Transverse colon (tissue), 4 donors: ENCODE measurements around the gene NOL9. TPM values are rescaled to one million over a fixed set of nuclear protein-coding genes. Genes with fewer than 3 reads are reported as not detected.

Experiments used
- DNase-seq: peaks from one replicate; pipeline ENCODE4 v3.0.0-alpha.2; 2019
- H3K27ac ChIP-seq, 4 donors: fragments of 200-600 bp; sonication (generic); 2 replicates each; pipeline ENCODE4 v1.5.1; 2016 to 2018; ENCODE audit warnings: inconsistent platforms in 4 of 4
- H3K27me3 ChIP-seq: fragments of 200-600 bp; sonication (generic); 2 replicates; pipeline ENCODE4 v1.5.1; 2017; ENCODE audit warnings: inconsistent platforms
- H3K36me3 ChIP-seq, 4 donors: fragments of 200-600 bp; sonication (generic); 2 replicates each; pipeline ENCODE4 v1.5.1; 2017 to 2019; ENCODE audit warnings: inconsistent platforms in 4 of 4
- H3K4me1 ChIP-seq, 4 donors: fragments of 200-600 bp; sonication (generic); 2 replicates each; pipeline ENCODE4 v1.5.1; 2017 to 2020; ENCODE audit warnings: inconsistent platforms in 4 of 4
- H3K4me3 ChIP-seq, 4 donors: fragments of 200-600 bp; sonication (generic); 1 replicate in 1 of 4; 2 replicates in 3 of 4; pipeline versions ENCODE4 v1.5.1 to v1.6.1; 2017 to 2019; ENCODE audit warnings: inconsistent platforms in 4 of 4
- H3K9me3 ChIP-seq, 2 donors: fragments of 200-600 bp; sonication (generic); 2 replicates each; pipeline ENCODE4 v1.5.1; 2017 to 2019; ENCODE audit warnings: inconsistent platforms in 2 of 2
- EP300 ChIP-seq: sonication (generic); formaldehyde crosslinking; IDR thresholded peaks from one replicate; pipeline ENCODE4 v1.6.1; 2017; ENCODE audit warnings: antibody characterized with exemption, low read depth
- POLR2A ChIP-seq: fragments of 450-650 bp; IDR thresholded peaks from one replicate; pipeline ENCODE4 v1.6.1; 2016; ENCODE audit warnings: antibody characterized with exemption, mild to moderate bottlenecking, moderate library complexity
- POLR2AphosphoS5 ChIP-seq, 3 donors: sonication (generic); formaldehyde crosslinking; IDR thresholded peaks; one replicate each; pipeline ENCODE4 v1.6.1; 2016; ENCODE audit warnings: antibody characterized with exemption in 3 of 3
- WGBS, 2 donors: methylation state at CpG; one replicate each; pipeline ENCODE4 v1.1.5; 2018; ENCODE audit warnings: low coverage in 1 of 2; 5-methylcytosine and 5-hydroxymethylcytosine counted together
- in situ Hi-C, 4 donors: fragments of 200-750 bp; cut with MboI; loops; one replicate each; pipeline versions ENCODE4 v1.15.0 to v1.15.1; 2017; ENCODE audit warnings: low sequenced_read_pairs in 3 of 4, low pct_ligation_motif_present in 1 of 4, low pct_unique_long_range_greater_than_20kb in 1 of 4
- intact Hi-C: fragments of 100-400 bp; cut with DNase I; formaldehyde crosslinking; loops from one replicate; pipeline ENCODE4 v1.15.1; 2023; ENCODE audit warnings: low total_unique reads
- total RNA-seq, 4 donors: library from RNA; depleted of rRNA; stranded (reverse); fragments of >200 nt; gene quantifications; one replicate each; pipeline ENCODE4 v1.1.0, GENCODE V29; 2016
- TF ChIP-seq, protein P1 (sequence below), 5 experiments: fragments of 200-600 bp in 3 of 5; fragments of 450-650 bp in 2 of 5; sonication (generic) in 3 of 5; IDR thresholded peaks; 1 replicate in 2 of 5; 2 replicates in 3 of 5; pipeline ENCODE4 v1.5.1; 2016 to 2017; ENCODE audit warnings: antibody characterized with exemption in 5 of 5, inconsistent platforms in 3 of 5, mild to moderate bottlenecking in 2 of 5, moderate library complexity in 1 of 5

NOL9 gene
- total RNA-seq, 4 donors from 2014 or later, result 8.0 to 30.0 (median 13.8) TPM

DNA sequence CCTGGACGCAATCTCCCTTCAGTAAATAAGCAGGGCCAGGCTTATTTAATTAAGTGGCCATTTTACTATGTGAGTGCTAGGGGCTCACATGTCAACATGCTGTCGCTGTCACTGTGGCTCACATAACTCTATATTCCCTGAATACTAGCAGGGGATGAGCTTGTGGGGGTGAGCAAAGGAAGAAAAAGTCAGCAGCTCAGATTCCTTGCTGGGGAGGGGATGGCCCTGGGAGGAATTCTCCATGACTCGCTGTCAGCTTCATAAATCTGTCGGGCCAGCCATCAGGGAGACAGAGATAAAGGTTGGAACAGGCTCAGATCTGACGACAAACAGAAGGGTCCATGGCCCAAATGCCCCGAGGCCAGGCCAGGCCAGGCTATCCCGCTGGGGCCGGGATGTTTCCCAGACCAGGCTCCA lies 36.9 kb downstream of the NOL9 start:
- peaks cover 0 to 8% (median 0%) of the 10 kb centered on the region in 4 donors for H3K4me1 ChIP-seq
- H3K27ac ChIP-seq, result no peak overlapping the region
- no peaks in the 10 kb centered on the region for H3K9me3 ChIP-seq
- intact Hi-C loops, result no loop called here
- no peak for DNase-seq
- TF ChIP-seq, protein P1, sequence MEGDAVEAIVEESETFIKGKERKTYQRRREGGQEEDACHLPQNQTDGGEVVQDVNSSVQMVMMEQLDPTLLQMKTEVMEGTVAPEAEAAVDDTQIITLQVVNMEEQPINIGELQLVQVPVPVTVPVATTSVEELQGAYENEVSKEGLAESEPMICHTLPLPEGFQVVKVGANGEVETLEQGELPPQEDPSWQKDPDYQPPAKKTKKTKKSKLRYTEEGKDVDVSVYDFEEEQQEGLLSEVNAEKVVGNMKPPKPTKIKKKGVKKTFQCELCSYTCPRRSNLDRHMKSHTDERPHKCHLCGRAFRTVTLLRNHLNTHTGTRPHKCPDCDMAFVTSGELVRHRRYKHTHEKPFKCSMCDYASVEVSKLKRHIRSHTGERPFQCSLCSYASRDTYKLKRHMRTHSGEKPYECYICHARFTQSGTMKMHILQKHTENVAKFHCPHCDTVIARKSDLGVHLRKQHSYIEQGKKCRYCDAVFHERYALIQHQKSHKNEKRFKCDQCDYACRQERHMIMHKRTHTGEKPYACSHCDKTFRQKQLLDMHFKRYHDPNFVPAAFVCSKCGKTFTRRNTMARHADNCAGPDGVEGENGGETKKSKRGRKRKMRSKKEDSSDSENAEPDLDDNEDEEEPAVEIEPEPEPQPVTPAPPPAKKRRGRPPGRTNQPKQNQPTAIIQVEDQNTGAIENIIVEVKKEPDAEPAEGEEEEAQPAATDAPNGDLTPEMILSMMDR (IDR thresholded peaks at IDR 0.05), result no peak
- TF ChIP-seq POLR2AphosphoS5 (IDR thresholded peaks at IDR 0.05) (no peak), POLR2A (no peak), EP300 (no peak)
- no peak overlapping the region for H3K4me3 ChIP-seq
- H3K27me3 ChIP-seq, result no peaks in the 10 kb centered on the region
- 58 to 80% methylated on average over 2 to 8 of the region's 8 CpGs for WGBS, 2 donors
- H3K36me3 ChIP-seq, result no peaks in the 10 kb centered on the region
- in situ Hi-C loops, result no loop called here

DNA sequence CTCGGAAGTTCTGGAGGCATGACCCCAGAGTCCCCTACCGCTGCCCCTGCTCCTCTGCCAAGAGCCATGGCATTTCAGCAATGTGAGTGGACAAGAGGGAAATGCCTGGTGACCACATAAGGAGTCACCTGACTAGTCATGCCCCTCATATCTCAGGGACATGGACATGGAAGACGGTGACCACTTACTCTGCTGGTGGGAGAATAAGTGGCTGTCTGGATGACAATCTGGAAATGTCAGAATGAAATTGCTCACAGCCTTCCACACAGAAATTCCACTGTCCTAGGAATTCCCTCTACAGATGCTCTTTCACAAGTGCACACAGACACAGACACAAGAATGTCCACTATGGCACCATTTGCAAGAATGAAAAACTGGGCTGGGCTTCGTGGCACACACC lies 38.5 kb downstream of the NOL9 start:
- no peaks in the 10 kb centered on the region for H3K36me3 ChIP-seq
- TF ChIP-seq EP300 (no peak), POLR2A (no peak), POLR2AphosphoS5 (IDR thresholded peaks at IDR 0.05) (no peak)
- TF ChIP-seq, protein P1 (IDR thresholded peaks at IDR 0.05), result no peak
- no peaks in the 10 kb centered on the region for H3K9me3 ChIP-seq
- 75 to 83% methylated on average over 2 to 4 of the region's 4 CpGs for WGBS, 2 donors
- in situ Hi-C loops, result no loop called here
- DNase-seq, result no peak
- no peaks in the 10 kb centered on the region for H3K27me3 ChIP-seq
- intact Hi-C loops, result no loop called here
- H3K27ac ChIP-seq, result no peak overlapping the region
- peaks cover 0 to 8% (median 0%) of the 10 kb centered on the region in 4 donors for H3K4me1 ChIP-seq
- no peak overlapping the region for H3K4me3 ChIP-seq

DNA sequence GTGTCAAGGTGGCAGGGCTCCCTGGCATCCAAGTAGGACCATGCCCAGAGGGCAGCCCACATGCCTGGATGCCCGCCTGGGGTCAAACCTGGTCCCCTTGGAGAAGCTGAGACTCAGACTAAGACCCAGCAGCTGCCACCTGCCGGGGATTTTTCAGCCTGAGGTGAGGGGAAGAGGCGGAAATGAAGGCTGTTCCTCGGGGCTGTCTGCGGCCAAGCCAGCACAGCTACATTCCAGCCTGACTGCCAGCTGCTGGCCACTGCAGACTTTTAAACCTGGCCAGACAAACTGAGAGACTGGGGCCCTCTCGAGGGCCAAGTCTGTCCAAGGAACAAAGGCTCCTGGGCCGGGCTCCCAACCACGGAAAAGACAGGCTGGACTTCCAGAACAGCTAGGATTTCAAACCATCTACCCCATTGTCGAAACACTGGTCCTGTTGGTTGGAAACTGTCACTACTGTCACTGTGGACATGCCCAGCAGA lies 41.0 kb downstream of the NOL9 start:
- no peak for DNase-seq
- TF ChIP-seq EP300, result no peak
- no peak for TF ChIP-seq POLR2A
- TF ChIP-seq POLR2AphosphoS5 (IDR thresholded peaks at IDR 0.05), result no peak
- TF ChIP-seq, protein P1 (IDR thresholded peaks at IDR 0.05), result no peak
- H3K27ac ChIP-seq, result no peak overlapping the region
- H3K4me1 ChIP-seq, result no peaks in the 10 kb centered on the region
- in situ Hi-C loops, result no loop called here
- H3K4me3 ChIP-seq, result no peak overlapping the region
- intact Hi-C loops, result no loop called here
- H3K9me3 ChIP-seq, result no peaks in the 10 kb centered on the region
- WGBS, 2 donors, result 86% methylated on average over 9 of the region's 9 CpGs; no CpG with 5 or more reads in 1 of the 2 donors
- no peaks in the 10 kb centered on the region for H3K27me3 ChIP-seq
- no peaks in the 10 kb centered on the region for H3K36me3 ChIP-seq

DNA sequence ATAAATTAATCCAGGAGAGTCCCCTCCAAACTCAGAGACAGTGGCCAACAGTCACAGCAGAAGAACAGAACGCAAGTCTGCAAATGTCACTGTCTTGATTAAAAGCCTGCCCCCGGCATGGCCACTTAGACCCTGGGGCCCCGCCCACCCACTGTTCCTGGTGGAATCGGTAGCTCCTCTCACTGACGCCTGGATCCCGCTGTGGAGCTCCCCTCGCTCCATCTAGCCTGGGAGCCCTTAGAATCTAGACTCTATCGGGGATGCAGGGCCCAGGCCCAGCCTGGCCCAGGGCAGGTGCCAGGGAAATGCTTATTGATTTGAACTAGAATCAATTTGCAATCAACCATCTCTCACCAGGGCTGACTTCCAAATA lies 41.4 kb downstream of the NOL9 start:
- no peak for DNase-seq
- no peak overlapping the region for H3K27ac ChIP-seq
- 78% methylated on average over 8 of the region's 8 CpGs; no CpG with 5 or more reads in 1 of the 2 donors for WGBS, 2 donors
- intact Hi-C loops (no loop called here), in situ Hi-C loops (no loop called here)
- no peaks in the 10 kb centered on the region for H3K27me3 ChIP-seq
- H3K36me3 ChIP-seq, result no peaks in the 10 kb centered on the region
- no peak overlapping the region for H3K4me3 ChIP-seq
- no peak for TF ChIP-seq POLR2AphosphoS5 (IDR thresholded peaks at IDR 0.05)
- TF ChIP-seq POLR2A, result no peak
- no peak for TF ChIP-seq EP300
- TF ChIP-seq, protein P1 (IDR thresholded peaks at IDR 0.05), result no peak
- H3K4me1 ChIP-seq, result no peaks in the 10 kb centered on the region
- H3K9me3 ChIP-seq, result no peaks in the 10 kb centered on the region
